Brain pericyte (primary cell): ENCODE measurements around the gene SLC30A10.
"Not testable (repeated sequence)": the region's sequence is repeated elsewhere in the genome, so short reads cannot be mapped to it uniquely, and the experiment has no call there.

Experiments used
- DNase-seq: peaks from one replicate; pipeline ENCODE4 v3.0.0-alpha.2; 2012; ENCODE audit warnings: low read depth, low spot score

Gene SLC30A10

GRCh38 chr1:219927956-219928790 is at the start of gene SLC30A10:
TSS of gene SLC30A10 (minus strand) at chr1:219928557. CDS start at chr1:219928440, 117 bp downstream.
- no peak for DNase-seq

DNA sequence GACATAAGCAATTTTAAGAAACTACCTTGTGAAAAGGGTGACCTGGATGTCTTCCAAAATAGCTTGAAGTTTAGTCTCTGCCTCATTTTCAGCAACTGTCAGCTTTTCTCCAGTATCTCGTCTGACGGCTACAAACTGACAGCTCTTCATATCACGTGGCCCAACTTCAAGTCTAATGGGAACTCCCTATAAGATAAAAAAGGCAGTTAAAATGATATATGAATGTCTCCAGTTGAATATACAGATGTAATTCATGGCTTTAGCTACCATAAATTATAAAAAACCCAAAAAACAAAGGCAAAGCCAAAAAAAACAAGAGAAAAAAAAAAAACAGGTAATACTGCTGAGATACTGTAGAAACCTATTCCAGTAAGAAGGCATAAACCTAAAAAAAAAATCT is 44.9 kb upstream of the SLC30A10 start:
- no peak for DNase-seq

DNA sequence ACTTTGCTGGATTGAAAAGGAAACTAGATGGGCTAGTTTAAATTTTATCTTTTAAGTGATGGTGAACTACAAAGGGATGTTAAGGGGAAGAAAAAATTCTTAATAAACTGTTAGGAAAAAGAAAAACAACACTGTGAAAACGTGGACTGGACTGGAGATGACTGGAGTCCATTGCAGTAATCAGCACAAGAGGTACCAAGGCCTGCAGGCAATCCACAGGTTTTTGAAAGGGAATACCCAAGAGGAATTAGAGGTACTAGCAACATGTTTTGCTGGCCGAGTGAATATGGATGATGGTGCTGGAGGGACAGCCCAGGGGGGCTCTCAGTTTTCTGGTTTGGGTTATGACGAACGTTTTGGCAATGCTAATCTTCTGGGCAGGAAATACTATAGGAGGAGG is 39.0 kb upstream of the SLC30A10 start:
- DNase-seq: no peak

- no peak for DNase-seq
Observed at GRCh38 chr1:219966071-219966349, 37.7 kb upstream of the SLC30A10 start.

DNA sequence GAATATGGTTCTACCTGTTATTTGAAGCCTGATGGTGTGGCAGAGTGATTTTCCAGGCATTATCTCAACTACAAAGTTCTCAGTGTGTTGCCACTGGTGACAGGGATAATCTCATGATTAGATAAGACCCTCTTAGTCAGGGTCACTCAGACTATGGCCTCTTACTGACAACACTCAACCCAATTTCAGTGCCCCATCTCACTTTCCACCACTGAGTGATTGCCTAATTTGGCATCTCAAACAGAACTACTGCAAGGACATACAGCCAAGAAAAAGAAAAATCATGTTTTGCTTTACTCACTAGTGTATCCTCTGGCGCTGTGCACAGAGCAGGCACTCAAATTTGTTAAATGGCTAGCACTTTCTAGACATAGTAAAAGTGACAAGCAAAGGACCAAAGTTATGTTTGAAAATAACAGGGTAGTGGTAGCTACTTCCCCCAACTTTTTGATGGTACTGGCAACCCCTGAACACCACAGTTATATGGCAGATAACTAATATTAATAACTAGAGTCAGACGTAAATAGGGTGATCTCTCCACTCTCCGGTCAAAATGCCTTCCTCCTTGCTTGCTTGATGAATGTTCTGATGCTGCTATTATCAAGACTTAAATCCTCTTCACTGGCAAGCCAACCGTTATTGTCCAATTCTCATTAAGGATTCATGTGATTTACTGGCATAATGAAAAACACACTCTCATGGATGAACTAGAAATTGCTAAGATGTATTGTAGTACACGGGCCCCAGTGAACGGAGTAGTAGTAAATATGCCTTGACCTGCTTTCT is 37.1 kb upstream of the SLC30A10 start:
- no peak for DNase-seq

DNA sequence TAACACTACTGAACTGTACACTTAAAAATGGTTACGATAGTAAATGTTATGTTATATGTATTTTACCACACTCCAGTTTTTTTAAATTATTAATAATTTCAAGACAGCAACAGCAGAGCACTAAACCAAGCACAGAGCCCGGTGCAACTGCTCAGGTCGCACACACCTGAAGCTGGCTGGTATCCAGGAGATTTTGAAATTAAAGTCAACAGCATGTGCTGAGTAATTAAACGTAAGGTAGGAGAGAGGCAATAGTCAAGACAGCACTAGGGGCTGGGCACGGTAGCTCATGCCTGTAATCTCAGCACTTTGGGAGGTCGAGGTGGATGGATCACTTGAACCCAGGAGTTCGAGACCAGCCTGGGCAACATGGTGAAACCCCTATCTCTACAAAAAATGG is 35.1 kb upstream of the SLC30A10 start:
- no peak for DNase-seq

- no peak for DNase-seq
Observed at GRCh38 chr1:219961684-219962083, 33.3 kb upstream of the SLC30A10 start.

- DNase-seq: no peak
Observed at GRCh38 chr1:219959540-219960203, 31.3 kb upstream of the SLC30A10 start.

- no peak for DNase-seq
Observed at GRCh38 chr1:219958875-219959417, 30.6 kb upstream of the SLC30A10 start.

GRCh38 chr1:219954736-219955421 is 26.5 kb upstream of the SLC30A10 start:
- DNase-seq: no peak

DNA sequence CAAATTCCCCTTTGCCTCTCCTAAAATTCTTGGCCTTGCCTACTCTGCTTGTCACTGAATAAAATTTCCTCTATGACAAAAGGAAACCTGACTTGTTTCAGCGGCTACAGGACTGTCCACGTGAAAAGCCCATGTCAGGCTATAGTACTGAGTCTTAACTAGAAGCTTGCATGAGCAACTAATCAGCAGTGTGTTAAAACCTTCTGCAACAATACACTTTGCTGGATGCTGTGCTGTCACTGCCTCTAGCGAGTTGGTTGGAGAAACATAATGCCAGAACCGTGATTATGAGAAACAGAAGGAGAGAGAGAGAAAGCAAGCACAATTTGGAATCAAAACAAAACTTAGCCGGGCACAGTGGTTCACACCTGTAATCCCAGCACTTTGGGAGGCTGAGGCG is 25.7 kb upstream of the SLC30A10 start:
- no peak for DNase-seq

DNA sequence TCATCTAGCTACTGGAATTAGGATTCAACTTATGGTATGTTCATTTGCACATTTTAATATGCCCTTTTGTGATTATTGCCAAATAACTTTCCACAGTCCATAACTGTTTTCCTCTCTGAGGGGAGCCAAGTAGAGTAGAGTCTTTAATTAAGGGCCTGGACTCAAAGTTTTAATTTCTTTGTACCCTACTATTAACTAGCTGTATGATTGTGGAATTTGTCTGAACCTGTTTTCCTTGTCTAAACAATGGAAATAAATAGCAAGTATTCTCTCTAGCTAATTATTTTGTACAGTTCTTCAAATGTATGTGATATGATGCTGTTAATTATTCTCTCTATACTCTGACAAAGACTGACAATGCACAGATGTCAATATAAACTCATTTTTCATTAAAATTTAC is 24.0 kb upstream of the SLC30A10 start:
- DNase-seq: no peak

DNA sequence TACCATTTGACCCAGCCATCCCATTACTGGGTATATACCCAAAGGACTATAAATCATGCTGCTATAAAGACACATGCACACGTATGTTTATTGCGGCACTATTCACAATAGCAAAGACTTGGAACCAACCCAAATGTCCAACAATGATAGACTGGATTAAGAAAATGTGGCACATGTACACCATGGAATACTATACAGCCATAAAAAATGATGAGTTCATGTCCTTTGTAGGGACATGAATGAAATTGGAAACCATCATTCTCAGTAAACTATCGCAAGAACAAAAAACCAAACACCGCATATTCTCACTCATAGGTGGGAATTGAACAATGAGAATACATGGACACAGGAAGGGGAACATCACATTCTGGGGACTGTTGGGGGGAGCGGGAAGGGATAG is 20.9 kb upstream of the SLC30A10 start:
- DNase-seq: not testable (repeated sequence)

DNA sequence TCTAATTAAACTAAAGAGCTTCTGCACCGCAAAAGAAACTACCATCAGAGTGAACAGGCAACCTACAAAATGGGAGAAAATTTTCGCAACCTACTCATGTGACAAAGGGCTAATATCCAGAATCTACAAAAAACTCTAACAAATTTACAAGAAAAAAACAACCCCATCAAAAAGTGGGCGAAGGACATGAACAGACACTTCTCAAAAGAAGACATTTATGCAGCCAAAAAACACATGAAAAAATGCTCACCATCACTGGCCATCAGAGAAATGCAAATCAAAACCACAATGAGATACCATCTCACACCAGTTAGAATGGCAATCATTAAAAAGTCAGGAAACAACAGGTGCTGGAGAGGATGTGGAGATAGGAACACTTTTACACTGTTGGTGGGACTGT is 20.4 kb upstream of the SLC30A10 start:
- DNase-seq: not testable (repeated sequence)

GRCh38 chr1:219945795-219946194 is 17.4 kb upstream of the SLC30A10 start:
- no peak for DNase-seq

DNA sequence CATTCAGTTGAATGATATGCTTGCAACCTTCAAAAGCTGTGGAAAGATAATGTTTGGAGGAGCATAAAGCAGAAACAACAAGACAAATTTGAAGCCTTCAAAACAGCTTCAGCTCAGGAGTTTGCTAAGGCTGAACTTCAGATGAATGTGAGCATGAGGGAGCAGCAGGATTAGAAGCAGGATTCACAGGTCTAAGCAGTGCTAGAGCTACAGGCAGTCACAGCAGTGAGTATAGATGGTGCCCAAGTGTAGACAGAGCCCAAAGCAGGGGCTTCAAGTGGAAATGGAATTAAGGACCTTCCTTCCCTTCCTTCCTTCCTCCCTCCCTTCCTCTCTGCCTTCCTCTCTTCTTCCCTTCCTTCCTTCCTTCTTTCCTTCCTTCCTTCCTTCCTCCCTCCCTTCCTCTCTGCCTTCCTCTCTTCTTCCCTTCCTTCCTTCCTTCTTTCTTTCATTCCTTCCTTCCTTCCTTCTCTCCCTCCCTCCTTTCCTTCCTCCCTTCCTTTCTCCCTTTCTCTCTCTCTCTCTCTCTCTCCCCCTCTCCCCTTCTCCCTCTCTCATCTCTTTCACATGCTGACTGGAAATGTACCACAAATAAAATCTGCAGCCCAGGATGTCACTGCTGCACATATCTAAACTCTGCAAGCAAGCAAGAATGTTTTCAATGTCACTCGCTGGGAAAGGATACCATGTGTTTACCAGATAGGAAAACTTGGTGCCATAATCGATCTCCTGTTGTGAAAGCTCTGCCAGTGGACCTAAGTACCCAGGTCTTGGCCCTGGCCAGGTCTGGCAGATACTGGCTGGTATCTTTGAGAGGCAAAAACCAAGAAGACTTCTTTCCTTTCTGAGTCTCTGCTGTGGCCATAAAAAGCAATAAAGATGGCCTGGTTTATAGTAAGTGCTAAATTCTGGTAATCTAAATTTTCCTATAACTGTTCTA is 13.1 kb upstream of the SLC30A10 start:
- DNase-seq: no peak

DNA sequence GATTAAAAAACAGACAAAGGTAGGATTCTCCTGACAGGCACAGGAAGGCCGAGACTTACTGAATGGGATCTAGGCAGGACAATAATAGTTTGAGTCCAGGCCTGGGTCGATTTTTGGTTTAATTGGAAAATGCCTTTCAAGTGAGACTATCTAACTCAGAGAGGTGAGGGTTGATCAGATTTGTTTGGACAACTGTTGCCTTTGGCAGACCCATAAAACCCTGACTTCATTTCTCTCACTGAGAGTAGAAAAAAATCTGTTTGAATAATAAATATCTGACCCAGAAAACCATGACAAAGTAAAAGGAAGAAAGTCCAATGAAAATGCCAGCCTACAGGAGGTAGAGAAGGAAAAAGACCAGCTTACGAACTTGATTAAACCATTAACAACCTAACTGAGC is 12.3 kb upstream of the SLC30A10 start:
- DNase-seq: peak; percentile 33

- DNase-seq: no peak
Observed at GRCh38 chr1:219938706-219939105, 10.3 kb upstream of the SLC30A10 start.

GRCh38 chr1:219933763-219934162 is 5.4 kb upstream of the SLC30A10 start:
- DNase-seq: not testable (repeated sequence)

DNA sequence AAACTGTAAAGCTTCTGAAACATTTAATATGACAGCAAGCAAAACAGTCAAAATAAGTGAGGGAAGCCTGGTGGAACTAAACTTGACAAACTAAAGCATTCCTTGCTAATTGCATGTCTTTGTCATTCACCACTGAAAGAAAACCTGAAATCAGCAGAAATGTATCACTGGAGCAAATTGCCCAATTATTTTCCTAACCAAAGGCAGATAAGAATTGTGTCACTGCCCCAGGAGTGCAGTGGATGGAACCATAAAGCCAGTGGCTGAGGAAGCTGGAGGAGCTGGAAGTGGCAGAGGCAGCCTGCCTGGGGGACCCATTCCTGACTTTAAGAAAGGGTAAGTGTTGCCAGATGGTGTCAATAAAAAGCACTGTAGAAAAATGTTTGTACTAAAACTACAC is 2.7 kb upstream of the SLC30A10 start:
- no peak for DNase-seq

DNA sequence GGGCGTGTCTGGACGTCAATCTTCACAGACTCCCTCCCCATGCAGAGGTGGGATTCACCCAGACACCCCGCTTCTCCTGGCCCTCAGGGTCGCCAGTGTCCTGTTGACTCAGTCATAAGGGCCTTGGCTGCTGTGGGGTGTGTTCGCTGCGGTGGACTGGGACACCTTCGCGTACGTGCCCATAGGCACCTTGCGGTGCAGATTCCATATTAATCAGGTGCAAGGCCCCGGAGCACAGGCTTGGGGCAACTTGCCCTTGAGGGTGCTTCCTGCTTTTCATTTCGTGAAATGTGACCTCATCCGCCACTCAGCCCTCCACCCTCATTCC is 398 bp upstream of the SLC30A10 start:
- no peak for DNase-seq
